HG03159 (cell line): ENCODE data around the gene ZNF678.
"Not testable (repeated sequence)": the region's sequence is repeated elsewhere in the genome, so short reads cannot be mapped to it uniquely, and the experiment has no call there.

Source experiments
- ATAC-seq: cut with Tn5 transposase; IDR thresholded peaks from one replicate; pipeline ENCODE4 v1.9.1; 2021; ENCODE audit warnings: mild to moderate bottlenecking, moderate library complexity; ENCODE audit not compliant: unreplicated experiment

Gene ZNF678

DNA sequence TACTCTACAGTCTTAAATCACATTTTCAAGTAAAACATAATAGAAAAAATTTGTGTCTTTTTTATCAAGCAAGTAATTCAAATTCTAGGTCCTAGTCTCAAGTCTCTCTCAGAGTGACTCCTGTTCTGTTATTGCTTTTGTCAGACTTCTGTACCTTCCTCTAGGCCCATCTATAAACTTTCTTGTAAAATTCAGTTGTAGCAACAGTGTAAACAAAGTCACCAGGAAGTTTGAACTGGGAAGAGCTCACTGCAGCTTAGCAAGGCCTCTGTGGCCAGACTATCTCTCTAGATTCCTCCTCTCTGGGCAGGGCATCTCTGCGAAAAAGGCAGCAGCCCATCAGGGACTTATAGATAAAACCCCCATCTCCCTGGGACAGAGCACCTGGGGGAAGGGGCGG, 13.5 kb upstream of the ZNF678 start:
- ATAC-seq: no peak

DNA sequence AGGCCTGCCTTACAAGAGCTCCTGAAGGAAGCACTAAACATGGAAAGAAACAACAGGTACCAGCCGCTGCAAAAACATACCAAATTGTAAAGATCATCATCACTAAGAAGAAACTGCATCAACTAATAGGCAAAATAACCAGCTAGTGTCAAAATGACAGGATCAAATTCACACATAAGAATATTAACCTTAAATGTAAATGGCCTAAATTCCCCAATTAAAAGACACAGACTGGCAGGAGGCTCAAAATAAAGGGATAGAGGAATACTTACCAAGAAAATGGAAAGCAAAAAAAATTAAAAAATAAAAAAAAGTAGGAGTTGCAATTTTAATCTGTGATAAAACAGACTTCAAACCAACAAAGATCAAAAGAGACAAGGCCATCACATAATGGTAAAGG, 11.5 kb upstream of the ZNF678 start:
- ATAC-seq: not testable (repeated sequence)

DNA sequence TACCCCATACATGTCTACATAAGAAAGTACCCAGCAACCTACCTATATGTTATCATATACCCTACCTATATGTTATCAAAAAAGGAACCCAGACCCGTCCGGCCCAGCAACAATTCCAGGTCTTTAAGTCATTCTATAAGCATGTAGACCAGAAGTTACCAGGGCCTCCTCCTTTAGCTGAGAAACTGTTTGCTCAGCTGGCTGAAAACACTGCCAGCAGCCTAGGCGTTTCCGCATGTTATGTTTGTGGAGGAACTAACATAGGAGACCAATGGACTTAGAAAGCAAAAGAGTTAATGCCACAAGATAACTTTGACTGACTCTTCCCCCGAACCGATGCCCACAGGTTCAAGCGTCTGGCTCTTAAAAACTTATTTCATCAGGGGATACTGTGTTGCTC, 7.1 kb upstream of the ZNF678 start:
- no peak for ATAC-seq

DNA sequence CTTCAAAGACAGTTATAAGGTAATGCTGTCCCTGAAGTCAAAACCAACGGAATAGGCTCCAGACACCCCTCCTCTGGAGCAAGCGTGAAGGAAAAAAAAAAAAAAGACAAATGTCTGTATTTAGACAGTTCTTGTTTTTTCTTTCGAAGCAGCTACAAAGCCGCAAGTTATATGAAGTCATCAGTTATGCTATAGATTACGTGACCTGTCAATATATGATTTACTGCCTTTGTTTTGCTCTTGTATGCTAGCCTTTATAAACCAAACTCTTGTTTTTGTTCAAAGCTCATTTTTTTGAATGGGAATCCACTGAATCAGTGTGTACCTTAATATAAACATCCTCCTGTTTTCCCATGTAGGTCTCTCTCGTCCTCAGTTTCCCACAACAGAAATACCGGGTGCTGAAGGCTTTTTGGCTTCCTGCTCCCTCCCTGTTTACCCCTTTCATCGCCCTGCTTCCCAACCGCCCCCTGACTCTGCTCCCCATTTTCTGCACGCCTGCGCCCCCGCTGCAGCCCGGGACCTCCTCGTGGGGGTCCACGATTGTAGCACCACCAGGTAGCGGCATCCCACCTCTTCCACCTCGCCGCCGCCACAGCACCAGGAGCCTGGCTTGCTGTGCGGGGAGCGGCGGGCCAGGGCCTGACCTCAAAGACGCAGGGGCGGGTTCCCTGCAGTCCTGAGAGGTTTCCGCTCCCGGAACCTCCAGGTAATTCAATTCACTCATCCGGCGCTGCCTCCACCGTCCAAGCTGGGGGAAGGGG, 5.2 kb upstream of the ZNF678 start:
- no peak for ATAC-seq

DNA sequence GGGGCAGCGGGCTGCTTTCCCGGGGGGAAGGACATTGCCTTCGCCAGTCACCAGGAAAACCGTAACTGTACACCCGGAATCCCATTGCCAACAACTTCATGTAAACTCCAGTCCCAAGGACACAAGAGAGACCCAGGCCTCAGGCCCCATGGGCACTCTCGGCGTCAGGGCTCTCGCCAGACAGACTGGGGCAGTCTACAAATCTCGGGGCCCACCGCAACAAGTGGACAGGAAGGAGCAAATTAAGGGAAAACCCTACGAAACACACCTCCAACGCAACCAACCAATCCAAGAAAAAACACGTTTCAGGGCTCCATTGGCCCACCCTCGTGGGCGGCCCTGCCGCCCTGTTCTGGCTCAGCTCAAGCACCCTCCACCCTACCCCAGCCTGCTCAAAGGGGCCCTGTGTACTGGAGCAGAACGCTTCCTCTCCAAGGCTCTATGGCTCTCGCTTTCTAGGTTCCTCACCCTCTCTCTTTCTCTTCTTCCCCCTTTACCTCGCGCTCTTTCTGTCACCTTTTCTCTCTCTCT, 4.6 kb upstream of the ZNF678 start:
- no peak for ATAC-seq

DNA sequence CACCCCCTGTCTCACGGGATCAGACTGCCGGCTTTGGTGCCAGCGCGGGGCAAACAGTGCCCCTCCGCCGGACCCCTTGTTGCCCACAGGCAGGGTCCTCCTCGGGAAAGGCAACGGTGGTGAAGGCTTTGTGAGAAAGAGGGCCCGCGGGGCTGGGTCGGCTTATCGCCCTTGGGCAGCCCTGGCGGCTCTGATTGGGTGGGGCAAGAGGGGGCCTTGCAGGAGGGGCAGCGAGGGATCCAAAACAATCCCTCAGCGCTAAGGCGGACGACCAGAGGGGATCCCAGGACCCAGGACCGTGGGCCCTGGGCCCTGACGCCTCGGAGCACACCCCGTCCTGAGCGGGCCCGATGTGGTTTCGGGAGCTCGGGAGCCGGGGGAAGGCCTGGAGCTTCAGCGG, 3.9 kb upstream of the ZNF678 start:
- no peak for ATAC-seq

DNA sequence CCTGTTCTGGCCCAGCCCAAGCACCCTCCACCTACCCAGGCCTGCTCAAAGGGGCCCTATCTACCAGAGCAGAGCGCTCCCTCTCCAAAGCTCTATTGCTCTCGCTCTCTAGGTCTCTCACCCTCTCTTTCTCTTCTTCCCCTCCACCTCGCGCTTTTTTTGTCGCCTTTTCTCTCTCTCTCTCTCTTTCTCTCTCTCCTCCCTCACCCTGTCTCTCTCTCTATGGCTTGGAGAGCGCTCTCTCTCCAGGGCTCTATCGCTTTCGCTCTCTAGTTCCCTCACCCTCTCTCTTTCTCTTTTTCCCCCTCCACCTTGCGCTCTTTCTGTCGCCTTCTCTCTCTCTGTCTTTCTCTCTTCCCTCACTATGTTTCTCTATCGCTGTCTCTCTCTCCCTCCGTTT, 3.4 kb upstream of the ZNF678 start:
- no peak for ATAC-seq

DNA sequence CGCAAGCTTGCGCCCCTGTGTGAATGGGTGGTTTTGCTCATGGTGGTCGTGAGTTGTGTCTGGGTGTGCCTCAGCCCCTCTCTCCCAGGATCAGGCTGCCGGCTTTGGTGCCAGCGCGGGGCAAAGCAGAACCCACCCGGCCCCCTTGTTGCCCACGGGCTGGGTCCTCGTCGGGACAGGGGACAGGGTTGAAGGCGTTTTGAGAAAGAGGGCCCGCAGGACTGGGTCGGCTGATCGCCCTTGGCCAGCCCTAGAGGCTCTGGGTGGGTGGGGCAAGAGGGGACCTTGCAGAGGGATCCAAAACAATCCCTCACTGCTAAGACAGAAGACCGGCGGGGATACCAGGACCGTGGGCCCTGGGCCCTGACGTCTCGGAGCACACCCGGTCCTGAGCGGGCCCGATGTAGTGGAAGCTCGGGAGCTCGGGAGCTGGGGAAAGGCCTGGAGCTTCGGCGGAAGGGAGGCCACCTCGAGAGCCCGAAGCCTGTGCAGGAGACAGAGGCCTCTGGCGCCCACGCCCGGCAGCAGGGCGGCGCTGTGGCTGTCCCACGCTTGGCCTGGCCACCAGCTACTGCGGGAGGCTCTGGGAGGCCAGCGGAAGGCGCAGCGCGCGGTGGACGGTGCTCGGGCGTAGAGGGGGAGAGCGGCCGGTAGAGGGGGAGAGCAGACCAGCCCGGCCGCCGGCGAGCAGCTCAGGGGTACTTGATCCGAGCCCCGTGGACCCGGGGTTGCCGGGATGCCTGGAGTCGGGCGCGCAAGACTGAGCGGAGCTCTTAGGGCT, 2.8 kb upstream of the ZNF678 start:
- ATAC-seq: no peak

DNA sequence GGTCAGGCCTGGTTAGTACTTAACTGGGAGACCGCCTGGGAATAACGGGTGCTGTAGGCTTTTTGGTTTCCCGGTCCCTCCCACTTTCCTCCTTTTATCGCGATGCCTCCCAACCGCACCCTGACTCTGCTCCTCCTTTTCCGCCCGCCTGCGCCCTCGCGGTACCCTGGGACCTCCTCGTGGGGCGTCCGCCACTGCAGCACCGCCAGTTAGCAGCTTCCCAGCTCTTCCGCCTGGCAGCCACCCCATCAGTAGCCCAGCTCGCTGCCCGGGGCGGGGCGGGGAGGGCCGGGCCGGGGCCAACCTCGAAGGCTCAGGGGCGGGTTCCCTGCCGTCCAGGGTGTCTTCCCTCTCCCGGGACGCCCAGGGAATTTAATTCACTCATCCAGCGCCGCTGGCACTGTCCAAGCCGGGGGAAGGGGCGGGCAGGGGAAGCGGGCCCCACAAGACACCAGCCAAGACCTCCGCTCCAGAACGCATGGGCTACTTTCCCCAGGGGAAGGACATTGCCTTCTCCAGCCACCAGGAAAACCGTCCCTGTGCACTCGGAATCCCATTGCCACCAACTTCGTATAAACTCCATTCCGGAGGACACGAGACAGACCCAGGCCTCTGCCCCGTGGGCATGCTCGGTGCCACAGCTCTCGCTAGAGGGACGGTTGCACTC, 2.0 kb upstream of the ZNF678 start:
- ATAC-seq: no peak

DNA sequence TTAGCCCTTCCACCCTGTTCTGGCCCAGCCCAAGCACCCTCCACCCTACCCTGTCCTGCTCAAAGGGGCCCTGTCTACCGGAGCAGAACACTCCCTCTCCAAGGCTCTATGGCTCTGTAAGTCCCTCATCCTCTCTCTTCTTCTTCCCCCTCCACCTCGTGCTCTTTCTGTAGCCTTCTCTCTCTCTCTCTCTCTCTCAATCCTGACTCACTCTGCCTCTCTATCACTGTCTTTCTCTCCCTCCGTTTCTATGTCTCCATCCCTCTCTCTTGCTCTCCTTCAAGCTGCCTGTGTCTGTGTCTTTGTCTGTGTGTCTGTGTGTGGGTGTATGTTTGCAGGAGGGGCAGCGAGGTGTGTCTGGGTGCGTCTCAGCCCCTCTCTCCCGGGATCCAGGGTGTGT, 1.3 kb upstream of the ZNF678 start:
- no peak for ATAC-seq

DNA sequence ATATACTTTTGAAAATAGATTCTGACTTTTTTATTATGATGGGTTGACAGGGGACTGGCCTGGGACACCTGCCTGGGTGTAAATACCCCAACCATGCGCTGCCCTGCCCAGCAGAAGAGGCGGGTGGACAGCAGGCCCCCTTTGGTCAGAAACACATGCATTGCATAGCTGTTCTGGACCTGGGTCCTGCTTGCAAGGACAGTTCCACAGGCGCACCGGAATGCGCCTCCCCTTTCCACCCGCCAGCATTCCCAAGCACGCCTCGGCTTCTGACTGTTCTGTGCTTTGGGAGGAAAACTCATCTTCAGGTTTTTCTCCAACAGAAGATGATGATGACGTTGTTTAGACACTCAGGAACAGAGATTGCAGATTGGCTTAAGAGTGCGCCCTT, 428 bp upstream of the ZNF678 start:
- no peak for ATAC-seq

DNA sequence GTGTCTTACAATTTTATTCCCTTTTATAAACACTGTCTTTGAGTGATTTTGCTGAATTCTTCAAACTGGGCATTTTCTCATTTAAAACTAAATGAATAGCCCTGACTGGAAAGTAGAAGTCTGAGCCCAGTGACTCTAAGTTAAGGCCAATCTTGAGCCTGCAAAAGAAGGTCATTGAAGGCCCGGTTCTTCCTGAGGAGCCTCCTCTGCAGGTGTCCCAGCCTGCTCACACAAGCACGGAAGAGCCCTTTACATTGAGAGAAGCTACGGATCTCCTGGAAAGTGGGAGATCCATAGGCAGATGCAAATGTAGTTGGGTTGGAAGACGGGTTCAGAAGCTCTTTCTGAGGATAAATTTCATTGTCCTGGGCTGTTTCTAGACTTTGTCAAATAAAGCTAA, 3.9 kb downstream of the ZNF678 start:
- no peak for ATAC-seq

DNA sequence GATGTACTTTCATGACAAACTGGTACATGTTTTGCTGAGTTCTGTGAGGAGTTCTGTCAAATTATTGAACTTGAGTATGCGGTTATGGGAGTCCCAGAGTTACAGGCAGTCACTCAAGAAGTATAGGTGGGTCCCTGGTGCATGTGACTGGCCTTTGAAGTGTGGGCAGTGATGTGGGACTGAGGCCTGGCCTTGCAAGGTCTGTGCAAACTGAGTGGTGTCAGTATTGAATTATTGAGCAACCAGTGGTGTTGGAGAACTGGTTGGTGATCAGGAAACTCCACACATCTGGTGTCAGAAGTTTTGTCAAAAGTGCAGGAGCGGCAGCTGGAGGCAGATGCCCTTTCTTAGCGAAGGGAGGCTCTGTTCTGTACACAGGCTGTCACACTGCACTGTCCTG, 5.2 kb downstream of the ZNF678 start:
- ATAC-seq: no peak

DNA sequence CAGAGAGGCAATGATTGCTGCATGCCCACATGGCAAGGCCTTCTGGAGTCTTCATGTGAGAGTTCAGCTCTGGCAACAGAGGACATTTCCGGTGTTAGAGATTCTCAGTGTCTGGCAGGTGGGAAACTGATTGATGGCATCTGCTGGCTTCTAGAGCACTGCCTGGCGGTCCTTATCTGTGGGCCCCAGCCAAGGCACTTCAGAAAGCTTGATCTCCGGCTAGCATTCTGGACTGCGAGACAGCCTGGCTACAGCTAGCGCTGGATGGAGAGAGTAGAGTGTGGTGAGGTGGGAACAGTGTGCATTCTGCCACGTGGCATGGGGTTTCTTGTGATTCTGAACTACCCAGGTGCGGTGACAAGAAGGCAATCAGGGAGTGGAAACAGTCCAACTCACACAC, 9.4 kb downstream of the ZNF678 start:
- no peak for ATAC-seq

DNA sequence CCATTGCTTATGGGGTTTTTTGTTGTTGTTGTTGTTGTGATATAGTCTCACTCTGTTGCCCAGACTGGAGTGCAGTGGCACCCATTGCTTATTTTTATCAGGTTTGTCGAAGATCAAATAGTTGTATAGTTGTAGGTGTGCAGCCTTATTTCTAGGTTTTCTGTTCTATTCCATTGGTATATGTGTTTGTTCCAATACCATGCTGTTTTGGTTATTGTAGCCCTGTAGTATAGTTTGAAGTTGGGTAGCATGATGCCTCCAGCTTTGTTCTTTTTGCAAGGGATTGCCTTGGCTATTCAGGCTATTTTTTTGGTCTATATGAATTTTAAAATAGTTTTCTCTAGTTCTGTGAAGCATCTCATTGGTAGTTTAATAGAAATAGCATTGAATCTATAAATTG, 11.6 kb downstream of the ZNF678 start:
- ATAC-seq: no peak

DNA sequence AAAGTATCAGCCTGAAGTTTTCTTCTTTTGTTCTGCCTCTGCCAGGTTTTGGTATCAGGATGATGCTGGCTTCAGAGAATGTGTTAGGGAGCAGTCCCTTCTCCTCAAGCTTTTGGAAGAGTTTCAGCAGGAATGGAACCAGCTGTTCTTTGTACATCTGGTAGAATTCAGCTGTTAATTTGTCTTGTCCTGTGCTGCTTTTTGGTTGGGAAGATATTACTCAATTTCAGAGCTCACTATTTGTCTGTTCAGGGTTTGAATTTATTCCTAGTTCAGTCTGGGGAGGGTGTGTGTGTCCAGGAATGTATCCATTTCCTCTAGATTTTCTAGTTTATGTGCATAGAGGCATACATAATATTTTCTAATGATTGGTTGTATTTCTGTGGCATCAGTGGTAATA, 12.8 kb downstream of the ZNF678 start:
- no peak for ATAC-seq

DNA sequence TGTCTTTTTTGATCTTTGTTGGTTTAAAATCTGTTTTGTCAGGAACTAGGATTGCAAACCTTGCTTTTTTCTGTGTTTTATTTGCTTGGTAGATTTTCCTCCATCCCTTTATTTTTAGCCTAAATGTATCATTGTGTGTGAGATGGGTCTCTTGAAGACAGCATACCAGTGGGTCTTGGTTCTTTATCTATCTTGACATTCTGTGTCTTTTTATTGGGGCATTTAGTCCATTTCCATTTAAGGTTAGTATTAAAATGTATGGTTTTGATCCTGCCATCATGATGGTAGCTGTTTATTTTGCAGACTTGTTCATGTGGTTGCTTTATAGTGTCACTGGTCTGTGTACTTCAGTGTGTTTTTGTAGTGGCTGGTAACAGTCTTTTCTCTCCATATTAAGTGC, 14.1 kb downstream of the ZNF678 start:
- no peak for ATAC-seq

DNA sequence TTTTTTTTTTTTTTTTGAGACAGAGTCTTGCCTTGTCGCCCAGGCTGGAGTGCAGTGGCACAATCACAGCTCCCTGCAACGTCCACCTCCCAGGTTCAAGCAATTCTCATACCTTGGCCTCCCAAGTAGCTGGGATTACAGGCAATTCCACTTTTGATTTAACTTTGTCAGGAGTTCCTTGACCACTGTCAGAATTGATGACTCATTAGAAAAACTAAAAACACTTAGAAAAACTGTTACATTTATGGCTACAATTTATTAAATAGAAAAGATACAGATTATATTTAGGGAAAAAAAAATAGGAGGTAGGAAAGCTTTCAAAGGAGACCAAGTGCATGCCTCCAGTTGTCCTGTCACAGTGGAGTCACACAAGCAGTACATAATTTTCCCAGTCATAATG, 20.0 kb downstream of the ZNF678 start:
- no peak for ATAC-seq

DNA sequence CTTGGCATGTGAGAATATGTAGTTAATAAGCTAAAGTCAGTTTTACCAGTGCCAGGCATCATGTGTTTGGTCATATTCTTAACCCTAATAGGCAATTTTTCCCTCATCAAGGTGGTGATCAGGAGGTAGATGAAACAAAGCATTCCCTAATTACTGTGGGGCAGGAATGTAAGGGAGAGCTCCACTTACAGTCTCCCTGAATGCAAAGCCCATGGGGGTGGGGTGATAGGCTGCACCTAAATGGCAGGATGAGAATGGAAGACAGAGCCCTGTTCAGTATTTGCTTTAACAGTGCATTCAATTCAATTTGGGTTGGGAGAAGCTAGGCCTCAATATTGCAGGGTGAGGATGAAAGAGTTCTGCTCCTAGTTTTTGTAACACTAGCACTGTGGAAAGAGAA, 23.4 kb downstream of the ZNF678 start:
- no peak for ATAC-seq

DNA sequence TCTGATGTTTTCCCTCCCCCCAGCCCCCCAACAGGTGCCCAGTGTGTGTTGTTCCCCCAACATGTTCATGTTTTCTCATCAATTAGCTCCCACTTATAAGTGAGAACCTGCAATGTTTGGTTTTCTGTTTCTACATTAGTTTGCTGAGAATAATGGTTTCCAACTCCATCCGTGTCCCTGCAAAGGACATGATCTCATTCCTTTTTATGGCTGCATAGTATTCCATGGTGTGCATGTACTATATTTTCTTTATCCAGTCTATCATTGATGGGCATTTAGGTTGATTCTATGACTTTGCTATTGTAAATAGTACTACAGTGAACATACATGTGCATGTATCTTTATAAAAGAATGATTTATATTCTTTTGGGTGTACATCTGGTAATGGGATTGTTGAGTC, 24.6 kb downstream of the ZNF678 start:
- no peak for ATAC-seq

DNA sequence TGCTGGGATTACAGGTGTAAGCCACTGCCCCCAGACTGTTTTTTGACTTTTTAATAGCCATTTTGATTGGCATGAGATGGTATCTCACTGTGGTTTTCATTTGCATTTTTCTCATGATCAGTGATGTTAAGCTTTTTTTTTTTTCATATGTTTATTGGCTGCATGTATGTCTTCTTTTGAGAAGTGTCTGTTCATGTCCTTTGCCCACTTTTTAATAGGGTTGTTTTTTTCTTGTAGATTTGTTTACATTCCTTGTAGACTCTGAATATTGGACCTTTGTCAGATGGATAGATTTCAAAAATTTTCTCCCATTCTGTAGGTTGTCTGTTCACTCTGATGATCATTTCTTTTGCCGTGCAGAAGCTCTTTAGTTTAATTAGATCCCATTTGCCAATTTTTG, 25.4 kb downstream of the ZNF678 start:
- not testable (repeated sequence) for ATAC-seq

DNA sequence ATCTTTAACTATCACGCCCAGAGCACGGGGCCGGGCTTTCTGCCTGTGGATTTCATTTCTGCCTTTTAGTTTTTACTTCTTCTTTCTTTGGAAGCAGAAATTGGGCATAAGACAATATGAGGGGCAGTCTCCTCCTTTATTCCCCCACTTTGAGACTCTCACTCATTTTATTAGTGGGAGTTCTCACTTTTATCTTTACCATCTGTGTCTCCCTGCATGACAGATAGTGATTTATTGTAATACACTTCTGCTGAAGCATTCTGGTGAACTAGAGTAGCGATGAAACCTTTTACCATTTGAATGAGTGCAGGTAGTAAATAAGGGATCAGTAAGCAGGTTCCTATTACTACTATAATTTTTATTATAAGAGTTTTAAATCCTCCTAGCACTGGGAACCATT, 26.4 kb downstream of the ZNF678 start:
- not testable (repeated sequence) for ATAC-seq
